ENCODE results near the gene GNB1L.

- TF ChIP-seq CTCF (IDR thresholded peaks at IDR 0.05; ENCODE audit: low read depth, low read length) (no peak), EZH2phosphoT487 (IDR thresholded peaks at IDR 0.05; ENCODE audit: low read depth) (no peak)
Measured at GRCh38 chr22:19888131-19888746, 33.6 kb upstream of the GNB1L start.
